GM23338 (cell line): ENCODE measurements around the gene INPP5K.

Source experiments
- CREB1 ChIP-seq: fragments of 250-450 bp; sonication (Bioruptor Pico); IDR thresholded peaks from 2 replicates; pipeline ENCODE4 v1.5.0; 2020; ENCODE audit warnings: low read depth, mild to moderate bottlenecking, moderate library complexity
- CTCF ChIP-seq, 2 experiments: fragments of 200-600 bp in 1 of 2; sonication (generic) in 1 of 2; conservative IDR thresholded peaks; 2 replicates each; pipeline versions ENCODE4 v1.5.1 to v1.6.1; 2016 to 2017; ENCODE audit warnings: antibody characterized with exemption in 2 of 2, low read depth in 2 of 2, mild to moderate bottlenecking in 2 of 2, moderate library complexity in 1 of 2
- ETS1 ChIP-seq: IDR thresholded peaks from 2 replicates; pipeline ENCODE4 v1.6.1; 2016; ENCODE audit warnings: antibody characterized with exemption
- EZH2 ChIP-seq: fragments of 200-600 bp; sonication (generic); IDR thresholded peaks from one replicate; pipeline ENCODE4 v1.8.0; 2017; ENCODE audit warnings: antibody characterized with exemption, mild to moderate bottlenecking, low read depth; ENCODE audit not compliant: unreplicated experiment
- EZH2phosphoT487 ChIP-seq: fragments of 200-600 bp; sonication (generic); IDR thresholded peaks from one replicate; pipeline ENCODE4 v1.8.1; 2018; ENCODE audit warnings: antibody characterized with exemption; ENCODE audit not compliant: unreplicated experiment
- JUNB ChIP-seq: IDR thresholded peaks from one replicate; pipeline ENCODE4 v1.6.1; 2016; ENCODE audit warnings: antibody characterized with exemption; ENCODE audit not compliant: unreplicated experiment
- NANOG ChIP-seq: IDR thresholded peaks from 2 replicates; pipeline ENCODE4 v1.6.1; 2016; ENCODE audit warnings: antibody characterized with exemption, borderline replicate concordance
- POLR2AphosphoS5 ChIP-seq: IDR thresholded peaks from 2 replicates; pipeline ENCODE4 v1.6.1; 2016; ENCODE audit warnings: antibody characterized with exemption, low read depth
- REST ChIP-seq: IDR thresholded peaks from one replicate; pipeline ENCODE4 v1.6.1; 2018; ENCODE audit warnings: antibody characterized with exemption; ENCODE audit not compliant: unreplicated experiment
- STAT1 ChIP-seq: IDR thresholded peaks from one replicate; pipeline ENCODE4 v1.6.1; 2016; ENCODE audit warnings: antibody characterized with exemption; ENCODE audit not compliant: unreplicated experiment
- ZNF331 ChIP-seq: fragments of 250-450 bp; sonication (Bioruptor Pico); IDR thresholded peaks from 2 replicates; pipeline ENCODE4 v1.5.0; 2020; ENCODE audit warnings: low read depth, mild to moderate bottlenecking, moderate library complexity

- TF ChIP-seq CTCF (conservative IDR thresholded peaks at IDR 0.05; ENCODE audit: low read depth in 2 of 2) = peak in 1 of 2 experiments; percentile 26; a peak in 1 of 4 replicates
- no peak for TF ChIP-seq CREB1 (CRISPR knock-in tag)
- no peak for TF ChIP-seq EZH2phosphoT487
- TF ChIP-seq ETS1 = no peak
- no peak for TF ChIP-seq EZH2
- TF ChIP-seq NANOG = no peak
- no peak for TF ChIP-seq REST
- no peak for TF ChIP-seq POLR2AphosphoS5
- TF ChIP-seq ZNF331 (CRISPR knock-in tag) = no peak
- TF ChIP-seq STAT1 = no peak
- no peak for TF ChIP-seq JUNB
Measured at GRCh38 chr17:1484676-1485422, 31.6 kb downstream of the INPP5K start.
